HG03039 (cell line): Measurements from ENCODE around the gene SIMC1.
A peak's percentile ranks its signal among the peaks of the same experiment; 100 is the strongest.
"Not testable (repeated sequence)": the region's sequence is repeated elsewhere in the genome, so short reads cannot be mapped to it uniquely, and the experiment has no call there.

ENCODE experiments used
- ATAC-seq: cut with Tn5 transposase; IDR thresholded peaks from one replicate; pipeline ENCODE4 v1.9.1; 2021; ENCODE audit warnings: mild to moderate bottlenecking, moderate library complexity; ENCODE audit not compliant: unreplicated experiment

SIMC1 gene

GRCh38 chr5:176214466-176215021 lies 23.7 kb upstream of the SIMC1 start:
- not testable (repeated sequence) for ATAC-seq

DNA sequence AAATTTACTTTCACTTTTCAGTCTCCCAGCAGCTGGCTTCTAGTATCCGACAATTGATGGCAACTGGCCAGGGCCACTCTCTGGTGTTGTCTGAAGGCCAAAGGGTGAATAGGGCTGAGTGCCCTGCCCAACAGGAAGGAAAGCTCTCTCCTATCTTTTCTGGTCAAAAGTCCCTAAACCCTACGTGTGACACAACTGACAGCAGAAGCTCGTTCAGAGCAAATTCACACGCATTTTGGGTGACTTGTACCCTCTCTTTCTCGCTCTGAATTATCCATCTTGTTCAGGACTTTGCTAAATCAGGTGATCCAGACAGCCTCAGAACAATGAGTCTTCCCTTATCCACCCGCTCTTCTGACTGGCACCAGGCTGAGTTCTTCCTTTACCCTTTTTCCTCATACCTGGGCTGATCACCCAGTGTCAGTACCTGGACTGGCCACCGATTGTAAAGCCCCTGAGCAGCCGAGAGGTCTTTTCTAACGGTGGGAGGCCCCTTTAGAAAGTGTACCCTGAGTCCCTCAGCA lies 21.8 kb upstream of the SIMC1 start:
- not testable (repeated sequence) for ATAC-seq

- not testable (repeated sequence) for ATAC-seq
Measured at GRCh38 chr5:176217188-176217729, 21.0 kb upstream of the SIMC1 start.

GRCh38 chr5:176217764-176218163 lies 20.5 kb upstream of the SIMC1 start:
- ATAC-seq = not testable (repeated sequence)

DNA sequence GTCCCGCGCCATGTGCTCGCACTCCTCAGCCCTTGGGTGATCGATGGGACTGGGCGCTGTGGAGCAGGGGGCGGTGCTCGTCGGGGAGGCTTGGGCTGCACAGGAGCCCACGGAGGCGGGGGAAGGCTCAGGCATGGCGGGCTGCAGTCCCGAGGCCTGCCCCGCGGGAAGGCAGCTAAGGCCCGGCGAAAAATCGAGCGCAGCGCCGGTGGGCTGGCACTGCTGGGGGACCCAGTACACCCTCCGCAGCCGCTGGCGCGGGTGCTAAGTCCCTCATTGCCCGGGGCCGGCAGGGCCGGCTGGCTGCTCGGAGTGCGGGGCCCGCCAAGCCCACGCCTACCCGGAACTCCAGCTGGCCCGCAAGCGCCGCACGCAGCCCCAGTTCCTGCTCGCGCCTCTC lies 16.2 kb upstream of the SIMC1 start:
- ATAC-seq = not testable (repeated sequence)

GRCh38 chr5:176228358-176228757 lies 9.9 kb upstream of the SIMC1 start:
- not testable (repeated sequence) for ATAC-seq

DNA sequence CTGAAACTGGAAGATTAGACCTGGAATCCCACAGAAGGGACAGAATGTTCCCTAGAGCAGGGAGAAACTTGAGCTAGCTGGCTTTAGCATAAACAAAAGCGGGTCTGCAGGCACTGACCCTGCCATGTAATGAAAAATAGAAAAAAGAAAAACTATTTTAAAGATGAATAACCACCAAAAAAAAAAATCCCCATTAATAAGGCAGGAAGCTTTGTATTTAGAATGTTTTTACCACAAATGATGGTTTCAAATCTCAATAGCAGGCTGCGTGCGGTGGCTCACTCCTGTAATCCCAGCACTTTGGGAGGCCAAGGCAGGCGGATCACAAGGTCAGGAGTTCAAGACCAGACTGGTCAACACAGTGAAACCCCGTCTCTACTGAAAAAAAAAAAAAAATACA lies 5.0 kb upstream of the SIMC1 start:
- not testable (repeated sequence) for ATAC-seq

DNA sequence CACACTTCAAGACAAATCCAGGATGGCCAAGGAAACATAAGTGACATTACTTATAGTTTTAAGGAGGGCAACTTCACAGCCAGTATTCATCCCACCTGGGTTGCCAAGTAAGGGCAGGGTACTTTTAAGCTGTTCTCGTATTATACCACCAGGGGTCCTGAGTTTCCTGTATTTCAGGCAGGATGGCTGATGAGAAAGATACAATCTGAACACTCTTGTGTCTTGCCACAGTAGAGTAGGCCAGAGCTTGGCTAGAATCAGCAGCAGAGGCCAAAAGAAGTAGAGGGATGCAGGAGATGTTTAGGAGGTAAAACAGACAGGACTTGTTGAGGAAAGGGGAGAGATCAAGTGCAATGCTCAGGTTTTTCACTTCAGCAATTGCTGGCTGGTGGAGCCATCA lies 3.1 kb upstream of the SIMC1 start:
- not testable (repeated sequence) for ATAC-seq

DNA sequence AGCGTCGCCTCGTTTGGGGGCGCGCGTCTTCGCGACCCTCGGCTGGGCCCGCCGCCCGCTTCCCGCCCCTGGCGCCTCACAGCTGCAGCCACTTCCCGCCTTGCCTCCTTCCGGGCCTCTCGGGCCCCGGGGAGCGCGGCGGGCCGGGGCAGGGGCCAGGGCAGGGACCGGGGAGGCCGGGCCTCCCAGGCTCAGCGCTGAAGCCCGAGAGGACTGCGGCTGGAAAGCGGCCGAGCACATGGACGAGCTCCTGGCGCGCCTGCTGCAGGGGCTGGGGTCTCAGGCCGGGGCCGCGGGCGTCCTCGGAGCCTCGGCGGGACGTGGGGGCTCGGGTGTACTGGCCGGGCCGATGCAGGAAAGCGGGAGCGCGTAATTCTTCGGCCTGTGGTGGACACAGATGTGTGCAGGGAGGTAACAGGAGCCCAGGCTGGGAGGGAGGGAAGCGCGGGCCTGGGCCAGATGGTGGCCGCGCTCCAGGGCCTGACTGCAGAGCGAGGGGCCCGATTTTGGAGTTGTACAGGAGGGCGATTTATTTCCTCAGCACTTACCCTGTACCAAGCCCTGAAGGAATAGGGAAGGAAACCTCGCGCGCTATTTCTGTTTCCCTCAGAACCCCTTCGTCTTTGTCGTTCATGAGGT lies 540 bp downstream of the SIMC1 start:
- peak; percentile 28 for ATAC-seq

DNA sequence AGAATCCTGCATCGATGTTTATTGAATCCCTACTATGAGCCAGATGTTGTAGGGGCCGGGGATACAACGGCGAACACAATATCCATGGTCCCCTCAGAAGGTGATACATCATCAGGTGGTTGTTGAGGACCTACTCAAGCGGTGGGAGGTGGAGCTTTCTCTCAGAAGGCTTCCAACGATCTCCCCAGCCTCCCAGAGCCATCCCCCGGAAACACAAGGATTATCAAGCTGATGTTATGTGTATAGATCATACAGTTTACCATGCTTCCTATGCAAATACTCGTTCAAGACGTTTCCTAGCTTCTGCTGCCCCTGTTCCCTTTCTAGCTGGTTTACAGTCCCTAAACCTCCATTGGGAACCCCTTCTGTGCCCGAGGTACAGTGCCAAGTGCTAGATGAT lies 1.1 kb downstream of the SIMC1 start:
- ATAC-seq = not testable (repeated sequence)

DNA sequence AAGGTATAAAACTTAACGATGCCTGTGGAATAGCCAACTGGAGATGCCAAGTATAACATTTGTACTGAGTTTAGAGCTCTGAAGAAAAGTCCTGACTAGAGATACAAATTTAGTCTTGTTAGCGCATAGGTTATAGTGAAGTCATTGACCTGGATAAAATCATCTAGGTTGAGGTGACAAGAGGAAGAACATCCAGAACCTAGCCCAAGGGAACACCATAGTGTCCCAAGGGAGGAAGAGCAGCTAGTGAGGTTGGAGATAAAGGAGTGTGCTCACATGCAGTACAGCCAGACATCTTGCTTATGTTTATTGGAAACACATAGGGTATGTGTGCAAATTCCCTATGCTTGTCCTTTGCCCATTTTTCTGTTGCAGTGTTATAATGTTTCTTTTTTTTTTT lies 6.1 kb downstream of the SIMC1 start:
- not testable (repeated sequence) for ATAC-seq

DNA sequence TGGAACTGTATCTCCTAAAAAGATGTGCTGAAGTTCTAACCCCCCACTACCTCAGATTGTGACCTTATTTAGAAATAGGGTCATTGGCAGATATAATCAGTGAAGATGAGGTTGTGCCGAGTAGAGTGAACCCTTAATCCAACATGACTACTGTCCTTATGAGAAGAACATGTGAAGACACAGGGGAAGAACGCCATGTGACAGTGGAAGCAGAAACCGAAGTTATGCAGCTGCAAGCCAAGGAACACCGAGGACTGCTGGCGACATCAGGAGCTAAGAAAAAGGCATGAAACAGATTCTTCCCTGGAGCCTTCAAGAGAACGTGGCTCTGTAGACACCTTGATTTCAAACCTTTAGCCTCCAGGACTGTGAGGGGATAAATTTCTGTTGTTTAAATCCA lies 6.8 kb downstream of the SIMC1 start:
- ATAC-seq = not testable (repeated sequence)

GRCh38 chr5:176245489-176245888 lies 7.3 kb downstream of the SIMC1 start:
- not testable (repeated sequence) for ATAC-seq

- not testable (repeated sequence) for ATAC-seq
Measured at GRCh38 chr5:176250691-176251090, 12.5 kb downstream of the SIMC1 start.

- ATAC-seq = not testable (repeated sequence)
Measured at GRCh38 chr5:176252171-176252570, 13.9 kb downstream of the SIMC1 start.

- not testable (repeated sequence) for ATAC-seq
Measured at GRCh38 chr5:176253370-176254065, 15.3 kb downstream of the SIMC1 start.

- ATAC-seq = not testable (repeated sequence)
Measured at GRCh38 chr5:176254066-176254393, 15.8 kb downstream of the SIMC1 start.

DNA sequence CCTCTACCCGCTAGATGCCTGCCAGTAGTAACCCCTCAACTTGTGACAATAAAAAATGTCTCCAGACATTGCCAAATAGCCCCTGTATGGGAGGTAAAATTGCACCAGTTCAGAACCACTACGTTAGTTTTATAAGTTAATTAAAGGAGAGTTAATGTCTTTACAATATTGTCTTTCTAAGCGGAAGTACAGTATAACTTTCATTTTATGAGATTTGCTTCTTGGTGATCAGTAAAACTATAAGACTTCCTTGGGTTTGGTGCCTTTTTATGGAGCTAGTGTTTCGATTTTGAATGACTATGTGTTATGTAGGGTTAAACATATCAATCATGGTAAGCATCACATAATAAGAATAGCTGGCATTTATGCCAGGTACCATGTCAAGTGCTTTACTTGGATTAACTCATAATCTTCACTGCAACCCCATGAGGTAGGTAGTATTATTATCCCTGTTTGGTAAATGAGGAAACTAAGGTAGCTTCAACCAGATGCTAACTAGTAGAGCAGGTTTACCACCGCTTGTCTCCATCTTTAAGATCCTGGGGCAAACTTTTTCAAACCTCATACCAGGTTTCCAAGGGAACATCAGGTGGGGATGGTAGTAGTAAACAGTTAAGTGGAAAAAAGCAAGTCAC lies 19.8 kb downstream of the SIMC1 start:
- ATAC-seq = not testable (repeated sequence)

GRCh38 chr5:176260682-176261081 lies 22.5 kb downstream of the SIMC1 start:
- not testable (repeated sequence) for ATAC-seq

GRCh38 chr5:176266448-176266847 lies 28.2 kb downstream of the SIMC1 start:
- not testable (repeated sequence) for ATAC-seq

GRCh38 chr5:176289018-176289417 lies 50.8 kb downstream of the SIMC1 start:
- ATAC-seq = not testable (repeated sequence)
